Activated naive CD4-positive, alpha-beta T cell treated with anti-CD3 and anti-CD28 coated beads, Interleukin-2, amount 50 U/mL, for 72 hours (primary cell): ENCODE data around the gene SMIM24. TPM values are rescaled to one million over a fixed set of nuclear protein-coding genes. Genes with fewer than 3 reads are reported as not detected.
"Not testable (repeated sequence)": the region's sequence is repeated elsewhere in the genome, so short reads cannot be mapped to it uniquely, and the experiment has no call there.

Source experiments
- ATAC-seq, 2 donors: fragments of 150-1000 bp; cut with Tn5 transposase; 2 replicates each; pipeline ENCODE4 v1.10.0; 2021; ENCODE audit warnings: mild to moderate bottlenecking in 2 of 2, moderate library complexity in 2 of 2
- DNase-seq, 2 donors: peaks; one replicate each; pipeline ENCODE4 v3.0.0; 2021 to 2022; ENCODE audit warnings: low spot score in 2 of 2
- H3K27ac Mint-ChIP-seq, 2 donors: one replicate each; pipeline ENCODE4 v1.8.0; 2022; ENCODE audit warnings: mild to moderate bottlenecking in 2 of 2, mixed read lengths in 2 of 2
- H3K36me3 Mint-ChIP-seq, 2 donors: one replicate each; pipeline ENCODE4 v1.8.0; 2022; ENCODE audit warnings: mixed read lengths in 2 of 2
- H3K9me3 Mint-ChIP-seq, 2 donors: one replicate each; pipeline ENCODE4 v1.8.0; 2022; ENCODE audit warnings: mixed read lengths in 2 of 2
- total RNA-seq, 2 donors: library from RNA; stranded (reverse); gene quantifications; one replicate each; pipeline ENCODE4 v1.2.3, GENCODE V29; 2022

The SMIM24 gene
- total RNA-seq, 2 donors from 2014 or later: 0.72 TPM; not detected in 1

- peak; percentile 98 for ATAC-seq
- Mint-ChIP-seq H3K27ac (peak overlapping the region; percentile 96 to 99), H3K36me3 (peaks cover 16 to 22% of the 10 kb centered on the region in 2 donors), H3K9me3 (peaks cover 0 to 8% of the 10 kb centered on the region in 2 donors)
- DNase-seq: peak; percentile 95 to 97
Measured at GRCh38 chr19:3434630-3435553, 45.4 kb downstream of the SMIM24 start.

- Mint-ChIP-seq H3K27ac (peak overlapping the region; percentile 96 to 99), H3K9me3 (peaks cover 0 to 8% of the 10 kb centered on the region in 2 donors), H3K36me3 (peaks cover 16 to 22% of the 10 kb centered on the region in 2 donors)
- no peak for ATAC-seq
- DNase-seq: no peak
Measured at GRCh38 chr19:3433805-3434540, 46.4 kb downstream of the SMIM24 start.

GRCh38 chr19:3433313-3433712 is 47.0 kb downstream of the SMIM24 start:
- Mint-ChIP-seq H3K36me3 (peaks cover 16 to 22% of the 10 kb centered on the region in 2 donors), H3K9me3 (peaks cover 0 to 8% of the 10 kb centered on the region in 2 donors), H3K27ac (peak overlapping the region; percentile 96 to 99)
- DNase-seq (no peak), ATAC-seq (no peak)

DNA sequence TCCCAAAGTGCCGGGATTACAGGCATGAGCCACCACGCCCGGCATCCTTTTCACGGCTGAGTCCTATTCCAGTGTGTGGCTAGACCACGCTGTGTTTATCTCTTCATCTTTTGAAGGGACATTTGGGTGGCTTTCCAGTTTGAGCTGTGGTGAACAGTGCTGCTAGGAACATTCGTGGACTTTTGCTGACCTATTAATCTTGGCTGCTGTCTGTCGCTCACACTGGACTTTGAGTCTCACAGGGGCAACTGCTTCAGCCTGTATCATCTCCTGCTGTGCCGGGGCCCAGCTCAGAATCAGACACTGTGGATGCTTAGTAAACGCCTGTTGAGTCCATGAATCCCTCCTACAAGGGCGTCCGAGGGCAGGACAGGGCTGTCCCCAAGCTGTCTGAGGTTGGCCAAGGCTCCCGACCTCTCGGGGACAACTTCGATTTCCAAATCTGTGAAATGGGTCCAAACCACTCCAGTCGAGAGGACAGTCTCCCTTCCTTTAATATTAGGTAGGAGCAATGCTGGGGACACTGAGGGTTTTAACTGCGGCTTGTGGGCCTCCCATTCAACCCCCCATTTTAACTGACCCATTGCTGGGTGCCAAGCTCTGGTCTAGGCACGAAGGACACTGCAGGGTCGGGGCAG is 48.4 kb downstream of the SMIM24 start:
- Mint-ChIP-seq H3K36me3 (peaks cover 16 to 22% of the 10 kb centered on the region in 2 donors), H3K9me3 (peaks cover 0 to 8% of the 10 kb centered on the region in 2 donors), H3K27ac (peak overlapping the region; percentile 60 to 63)
- ATAC-seq: no peak
- DNase-seq: no peak

GRCh38 chr19:3430366-3430680 is 50.0 kb downstream of the SMIM24 start:
- H3K9me3 Mint-ChIP-seq, DNase-seq, H3K27ac Mint-ChIP-seq, ATAC-seq: not testable (repeated sequence)
- peaks cover 11 to 18% of the 10 kb centered on the region in 2 donors for H3K36me3 Mint-ChIP-seq

GRCh38 chr19:3426433-3426832 is 53.9 kb downstream of the SMIM24 start:
- Mint-ChIP-seq H3K9me3 (no peaks in the 10 kb centered on the region), H3K36me3 (no peaks in the 10 kb centered on the region), H3K27ac (peak overlapping the region in 1 of 2 donors; percentile 12)
- no peak for DNase-seq
- ATAC-seq: no peak

Other genes starting within 250 kb of the SMIM24 start
- gene NFIC, start 113.9 kb downstream of the SMIM24 start, total RNA-seq: 10 to 100 TPM; 10.4 to 23.1 TPM
- not detected for gene SMIM44, start 2.9 kb upstream of the SMIM24 start, total RNA-seq
- 10 to 100 TPM; 13.2 to 14.8 TPM for gene DOHH, start 20.1 kb upstream of the SMIM24 start, total RNA-seq
- 10 to 100 TPM; 52.4 to 73.5 TPM for gene FZR1, start 25.8 kb upstream of the SMIM24 start, total RNA-seq
- gene TEKTIP1, start 58.6 kb upstream of the SMIM24 start, total RNA-seq: 1 to 10 TPM; 3.0 to 3.8 TPM
- 10 to 100 TPM; 40.1 to 47.5 TPM for gene MFSD12, start 77.1 kb upstream of the SMIM24 start, total RNA-seq
- gene HMG20B, start 92.4 kb upstream of the SMIM24 start, total RNA-seq: 10 to 100 TPM; 66.2 to 86.9 TPM
- gene GIPC3, start 105.0 kb upstream of the SMIM24 start, total RNA-seq: 1 to 10 TPM in 1 of 2 donors, under 1 TPM in 1; 0.59 to 1.2 TPM
- gene TBXA2R, start 126.3 kb upstream of the SMIM24 start, total RNA-seq: 1 to 10 TPM; 1.3 to 1.8 TPM
- gene CACTIN, start 146.3 kb upstream of the SMIM24 start, total RNA-seq: 10 to 100 TPM; 26.0 to 34.2 TPM
- 10 to 100 TPM; 11.5 to 13.5 TPM for gene PIP5K1C, start 219.9 kb upstream of the SMIM24 start, total RNA-seq
- gene TJP3, start 227.9 kb upstream of the SMIM24 start, total RNA-seq: 1 to 10 TPM; 2.6 to 6.3 TPM